ENCODE measurements around the gene IFNL2. TPM values are rescaled to one million over a fixed set of nuclear protein-coding genes. Genes with fewer than 3 reads are reported as not detected.
A peak's percentile ranks its signal among the peaks of the same experiment; 100 is the strongest.
"Not testable (repeated sequence)": the region's sequence is repeated elsewhere in the genome, so short reads cannot be mapped to it uniquely, and the experiment has no call there.

Gene IFNL2
- polyA plus RNA-seq, 1 donor = not detected

DNA sequence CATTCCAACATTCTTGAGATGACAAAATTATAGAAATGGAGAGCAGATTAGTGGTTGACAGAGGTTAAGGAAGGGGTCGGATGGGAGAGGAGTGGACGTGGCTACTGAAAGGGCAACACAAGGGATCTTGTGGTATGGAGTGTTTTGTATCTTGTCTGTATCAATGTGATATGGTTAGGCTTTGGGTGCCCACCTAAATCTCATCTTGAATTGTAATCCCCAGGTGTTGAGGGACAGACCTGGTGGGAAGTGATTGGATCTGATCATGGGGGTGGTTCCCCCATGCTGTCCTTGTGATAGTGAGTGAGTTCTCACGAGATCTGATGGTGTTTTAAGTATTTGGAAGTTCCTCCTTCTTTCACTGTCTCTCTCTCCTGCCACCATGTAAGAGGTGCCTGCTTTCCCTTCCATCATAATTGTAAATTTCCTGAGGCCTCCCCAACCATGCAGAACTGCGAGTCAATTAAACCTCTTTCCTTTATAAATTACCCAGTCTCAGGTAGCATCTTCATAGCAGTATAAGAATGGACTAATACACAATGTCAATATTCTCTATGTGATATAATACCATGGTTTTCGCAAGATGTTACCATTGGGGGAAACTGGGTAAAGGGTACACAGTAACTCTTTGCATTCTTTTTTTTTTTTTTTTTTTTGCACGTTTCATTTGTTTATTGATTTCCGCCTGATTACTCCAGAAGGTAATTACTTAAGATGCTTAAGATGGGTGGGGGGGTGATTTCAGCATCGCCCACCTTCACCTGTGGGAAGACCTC lies 14.6 kb upstream of the IFNL2 start:
- Histone ChIP-seq H3K27ac (ENCODE audit: low read length) (no peak overlapping the region), H3K9me3 (ENCODE audit: control insufficient read depth, low read depth, low read length) (no peaks in the 10 kb centered on the region), H3K27me3 (ENCODE audit: control insufficient read depth, insufficient read depth, low read length) (peaks cover 22% of the 10 kb centered on the region), H3K36me3 (ENCODE audit: control insufficient read depth, insufficient read depth, low read length) (no peaks in the 10 kb centered on the region), H3K4me3 (ENCODE audit: low read length) (no peak overlapping the region), H3K4me1 (ENCODE audit: control insufficient read depth, insufficient read depth, low read length) (peaks cover 7% of the 10 kb centered on the region)
- DNase-seq = no peak
- WGBS (ENCODE audit: insufficient coverage, low lambda C conversion rate) = 92% methylated on average over 2 of the region's 8 CpGs

DNA sequence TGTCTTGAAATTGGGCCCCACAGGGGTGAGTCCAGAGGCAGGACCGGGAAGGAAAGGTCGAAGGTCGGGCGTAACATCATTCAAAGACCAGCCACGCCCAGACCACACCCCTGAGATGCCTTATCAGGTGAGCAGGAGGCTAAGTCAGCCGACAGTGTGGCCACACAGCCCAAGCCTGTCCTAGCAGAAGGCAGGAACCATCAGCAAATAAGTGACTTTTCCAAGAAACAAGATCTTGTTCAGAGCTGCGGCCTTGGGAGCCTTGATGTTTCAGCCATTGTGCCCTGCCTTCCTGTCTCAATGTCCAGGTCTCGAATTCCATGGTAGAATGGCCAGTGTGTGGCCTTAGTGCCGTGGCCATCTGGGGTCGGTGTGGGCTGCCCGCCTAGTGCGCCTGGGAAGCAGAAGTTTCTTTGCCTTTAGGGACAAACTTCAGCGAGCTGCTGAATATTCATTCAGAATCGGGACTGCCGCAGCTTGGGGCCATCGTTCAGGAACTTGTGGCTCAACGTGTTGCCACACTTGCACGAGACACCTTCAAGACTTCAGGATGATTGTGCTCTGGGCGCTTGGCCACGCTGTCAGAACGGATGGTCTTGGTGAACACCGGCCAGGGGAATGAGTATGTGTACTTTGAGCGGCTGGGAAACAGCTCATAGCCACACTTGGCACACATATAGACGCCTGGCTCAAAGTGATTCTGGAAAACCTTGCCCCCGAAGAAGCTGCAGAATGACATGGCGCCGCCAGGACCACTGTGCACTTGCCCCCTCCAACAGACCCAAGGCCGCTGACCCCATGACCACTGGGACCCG lies 13.5 kb upstream of the IFNL2 start:
- H3K27me3 ChIP-seq (ENCODE audit: control insufficient read depth, insufficient read depth, low read length) = peaks cover 10% of the 10 kb centered on the region
- no peaks in the 10 kb centered on the region for H3K36me3 ChIP-seq (ENCODE audit: control insufficient read depth, insufficient read depth, low read length)
- WGBS (ENCODE audit: insufficient coverage, low lambda C conversion rate) = no CpG with 5 or more reads among the region's 29 CpGs
- peak; percentile 28 to 62 for DNase-seq
- peaks cover 9% of the 10 kb centered on the region for H3K4me1 ChIP-seq (ENCODE audit: control insufficient read depth, insufficient read depth, low read length)
- H3K27ac ChIP-seq (ENCODE audit: low read length) = no peak overlapping the region
- no peaks in the 10 kb centered on the region for H3K9me3 ChIP-seq (ENCODE audit: control insufficient read depth, low read depth, low read length)
- no peak overlapping the region for H3K4me3 ChIP-seq (ENCODE audit: low read length)

DNA sequence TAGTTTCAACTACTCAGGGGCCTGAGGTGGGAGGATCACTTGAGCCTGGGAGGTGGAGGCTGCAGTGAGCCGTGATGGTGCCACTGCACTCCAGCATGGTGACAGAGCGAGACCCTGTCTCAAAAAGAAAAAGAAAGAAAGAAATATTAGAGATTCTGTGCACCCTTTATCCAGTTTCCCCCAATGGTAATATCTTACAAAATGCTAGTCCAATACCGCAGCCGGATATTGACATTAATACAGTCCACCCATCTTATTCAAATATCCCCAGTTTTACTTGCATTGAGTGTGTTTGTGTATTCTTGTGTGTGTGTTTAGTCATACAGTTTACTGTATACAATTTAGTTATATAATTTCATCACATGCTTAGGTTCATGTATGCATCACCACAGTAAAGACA lies 11.0 kb upstream of the IFNL2 start:
- H3K27me3 ChIP-seq (ENCODE audit: control insufficient read depth, insufficient read depth, low read length) = peaks cover 19% of the 10 kb centered on the region
- peaks cover 9% of the 10 kb centered on the region for H3K4me1 ChIP-seq (ENCODE audit: control insufficient read depth, insufficient read depth, low read length)
- WGBS (ENCODE audit: insufficient coverage, low lambda C conversion rate) = 100% methylated on average over 1 of the region's 4 CpGs
- DNase-seq = no peak
- H3K9me3 ChIP-seq (ENCODE audit: control insufficient read depth, low read depth, low read length) = no peaks in the 10 kb centered on the region
- H3K27ac ChIP-seq (ENCODE audit: low read length) = no peak overlapping the region
- H3K36me3 ChIP-seq (ENCODE audit: control insufficient read depth, insufficient read depth, low read length) = no peaks in the 10 kb centered on the region
- H3K4me3 ChIP-seq (ENCODE audit: low read length) = no peak overlapping the region

DNA sequence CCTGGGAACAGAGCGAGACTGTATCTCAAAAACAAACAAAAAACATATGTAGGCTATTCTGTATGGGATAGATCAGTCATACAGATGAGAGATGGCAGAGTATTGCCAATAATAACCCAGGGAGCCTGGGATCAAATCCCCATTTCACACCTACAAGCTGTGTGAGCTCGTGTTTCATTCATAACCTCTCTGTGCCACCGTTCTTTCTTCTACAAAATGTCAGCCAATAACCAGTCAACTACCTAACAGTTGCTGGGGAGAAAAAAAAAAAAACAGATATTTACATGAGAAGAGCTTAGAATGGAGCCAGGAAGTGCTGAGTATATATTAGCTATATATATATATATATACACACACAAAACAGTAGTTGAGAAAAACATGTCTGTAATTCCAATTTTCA lies 6.5 kb upstream of the IFNL2 start:
- DNase-seq = no peak
- Histone ChIP-seq H3K27me3 (ENCODE audit: control insufficient read depth, insufficient read depth, low read length) (peaks cover 54% of the 10 kb centered on the region), H3K9me3 (ENCODE audit: control insufficient read depth, low read depth, low read length) (peaks cover 17% of the 10 kb centered on the region), H3K4me1 (ENCODE audit: control insufficient read depth, insufficient read depth, low read length) (peaks cover 6% of the 10 kb centered on the region), H3K36me3 (ENCODE audit: control insufficient read depth, insufficient read depth, low read length) (no peaks in the 10 kb centered on the region), H3K4me3 (ENCODE audit: low read length) (no peak overlapping the region), H3K27ac (ENCODE audit: low read length) (no peak overlapping the region)
- WGBS (ENCODE audit: insufficient coverage, low lambda C conversion rate) = no CpG with 5 or more reads among the region's 3 CpGs

DNA sequence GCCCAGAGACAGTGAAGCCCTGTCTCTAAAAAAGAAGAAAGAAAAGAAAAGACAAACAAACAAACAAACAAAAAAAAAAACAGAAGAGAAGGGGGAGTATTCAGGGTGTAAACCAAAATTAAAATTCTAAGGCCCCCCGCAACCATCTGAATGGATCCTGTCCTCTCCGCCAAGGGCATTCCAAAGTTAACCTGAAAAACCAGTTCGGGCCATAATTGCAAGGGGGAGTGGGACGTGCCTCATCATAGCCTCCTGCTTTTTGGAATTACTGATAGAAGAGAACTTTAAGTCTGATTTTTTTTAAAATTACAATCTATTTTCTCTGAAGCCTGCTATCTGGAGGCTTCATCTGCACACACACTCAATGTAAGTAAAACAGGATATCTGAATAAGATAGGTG lies 5.7 kb upstream of the IFNL2 start:
- WGBS (ENCODE audit: insufficient coverage, low lambda C conversion rate) = 86% methylated on average over 1 of the region's 4 CpGs
- Histone ChIP-seq H3K4me1 (ENCODE audit: control insufficient read depth, insufficient read depth, low read length) (peaks cover 6% of the 10 kb centered on the region), H3K27ac (ENCODE audit: low read length) (no peak overlapping the region), H3K27me3 (ENCODE audit: control insufficient read depth, insufficient read depth, low read length) (peaks cover 54% of the 10 kb centered on the region), H3K9me3 (ENCODE audit: control insufficient read depth, low read depth, low read length) (peaks cover 17% of the 10 kb centered on the region), H3K4me3 (ENCODE audit: low read length) (no peak overlapping the region), H3K36me3 (ENCODE audit: control insufficient read depth, insufficient read depth, low read length) (no peaks in the 10 kb centered on the region)
- no peak for DNase-seq

DNA sequence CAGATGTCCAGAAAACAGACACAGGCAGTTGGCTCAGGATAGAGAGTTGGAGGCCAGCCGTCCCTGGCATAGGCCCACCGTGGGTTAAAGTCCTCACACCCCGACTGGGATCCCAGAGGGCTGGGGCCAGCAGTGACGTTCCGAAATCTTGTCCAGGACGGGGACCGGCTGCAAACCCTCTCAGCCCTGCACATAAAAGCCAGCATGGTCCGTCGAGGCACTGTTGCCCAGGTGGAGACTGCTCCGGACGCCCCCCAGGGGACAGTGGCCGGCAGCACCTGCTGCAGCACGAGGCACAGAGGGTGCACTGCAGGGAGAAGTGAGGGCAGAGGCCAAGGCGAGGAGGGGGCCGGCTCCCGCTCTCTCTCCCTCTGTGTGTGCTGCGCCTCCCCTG lies 4.3 kb upstream of the IFNL2 start:
- Histone ChIP-seq H3K9me3 (ENCODE audit: control insufficient read depth, low read depth, low read length) (peaks cover 17% of the 10 kb centered on the region), H3K27me3 (ENCODE audit: control insufficient read depth, insufficient read depth, low read length) (peaks cover 54% of the 10 kb centered on the region), H3K4me1 (ENCODE audit: control insufficient read depth, insufficient read depth, low read length) (peaks cover 2% of the 10 kb centered on the region), H3K27ac (ENCODE audit: low read length) (no peak overlapping the region), H3K36me3 (ENCODE audit: control insufficient read depth, insufficient read depth, low read length) (no peaks in the 10 kb centered on the region), H3K4me3 (ENCODE audit: low read length) (no peak overlapping the region)
- no CpG with 5 or more reads among the region's 17 CpGs for WGBS (ENCODE audit: insufficient coverage, low lambda C conversion rate)
- no peak for DNase-seq

DNA sequence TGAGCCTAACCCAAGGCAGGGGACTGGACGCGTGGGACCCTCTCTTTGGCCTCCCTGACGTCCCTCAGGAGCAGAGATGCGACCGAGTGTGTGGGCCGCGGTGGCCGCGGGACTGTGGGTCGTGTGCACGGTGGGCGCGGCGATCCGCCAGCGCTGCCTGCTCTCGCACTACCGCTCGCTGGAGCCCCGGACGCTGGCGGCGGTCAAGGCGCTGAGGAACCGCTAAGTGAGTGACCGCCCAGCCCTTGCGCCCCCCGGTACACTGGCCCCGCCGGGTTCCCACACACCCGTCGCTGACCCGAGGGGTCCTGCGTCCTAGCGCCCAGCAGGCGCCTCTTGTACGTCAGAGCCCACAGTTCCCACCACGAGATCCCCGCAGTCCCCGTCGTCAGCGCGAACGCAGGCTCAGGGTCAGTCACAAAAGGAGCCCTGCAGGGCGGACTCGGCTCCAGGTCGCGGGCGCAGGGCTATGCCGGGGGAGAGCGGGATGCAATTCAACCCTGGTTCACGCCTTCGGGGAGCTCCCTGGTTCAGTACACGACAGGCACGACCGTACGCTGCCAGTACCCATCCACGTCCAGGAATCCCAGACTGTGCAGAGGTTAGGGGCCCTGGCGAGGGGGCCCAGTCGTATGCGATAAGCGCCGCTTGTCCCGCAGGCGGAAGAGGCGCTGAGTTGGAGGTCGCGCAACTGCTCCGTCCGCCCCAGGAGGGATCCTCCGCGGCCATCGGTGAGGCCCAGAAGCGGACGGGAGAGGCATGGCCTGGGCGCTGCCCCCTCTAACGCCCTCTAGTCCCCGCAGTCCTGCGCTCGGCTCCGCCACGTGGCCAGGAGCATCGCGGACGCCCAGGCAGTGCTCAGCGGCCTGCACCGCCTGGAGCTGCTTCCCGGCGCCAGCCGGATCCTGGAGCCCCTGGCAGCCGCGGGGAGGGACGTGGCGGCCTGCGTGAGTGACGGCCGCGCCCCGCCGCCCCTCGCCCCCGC lies 3.6 kb upstream of the IFNL2 start:
- DNase-seq = peak in 1 of 2 donors; percentile 43
- no peak overlapping the region for H3K27ac ChIP-seq (ENCODE audit: low read length)
- peaks cover 17% of the 10 kb centered on the region for H3K9me3 ChIP-seq (ENCODE audit: control insufficient read depth, low read depth, low read length)
- H3K4me1 ChIP-seq (ENCODE audit: control insufficient read depth, insufficient read depth, low read length) = peaks cover 2% of the 10 kb centered on the region
- no peaks in the 10 kb centered on the region for H3K36me3 ChIP-seq (ENCODE audit: control insufficient read depth, insufficient read depth, low read length)
- peaks cover 54% of the 10 kb centered on the region for H3K27me3 ChIP-seq (ENCODE audit: control insufficient read depth, insufficient read depth, low read length)
- no peak overlapping the region for H3K4me3 ChIP-seq (ENCODE audit: low read length)
- no CpG with 5 or more reads among the region's 102 CpGs for WGBS (ENCODE audit: insufficient coverage, low lambda C conversion rate)

DNA sequence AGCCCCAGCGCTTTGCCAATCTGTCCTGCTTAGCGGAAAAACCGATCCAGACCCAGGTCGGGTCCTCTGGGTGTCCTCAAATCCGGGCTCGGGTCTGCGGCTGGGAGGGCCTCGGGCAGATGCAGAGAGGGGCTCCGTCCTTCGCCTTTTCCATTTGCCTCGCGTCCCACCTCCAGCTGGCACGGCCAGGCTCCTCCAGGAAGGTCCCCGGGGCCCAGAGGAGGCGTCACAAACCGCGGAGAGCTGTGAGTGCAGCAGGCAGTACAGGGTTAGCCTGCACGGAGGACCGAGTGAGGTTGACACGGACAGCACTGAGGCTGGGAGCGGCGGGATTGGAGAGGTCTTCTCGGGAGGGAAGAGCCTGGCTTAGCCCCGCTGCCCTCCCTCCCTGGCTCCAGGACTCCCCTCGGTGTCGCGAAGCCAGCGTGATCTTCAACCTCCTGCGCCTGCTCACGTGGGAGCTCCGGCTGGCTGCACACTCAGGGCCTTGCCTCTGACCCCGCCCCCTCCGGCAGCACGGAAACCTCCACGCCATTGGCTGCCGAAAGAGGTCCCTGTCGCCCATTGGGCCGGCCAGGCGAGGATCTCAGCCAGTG lies 2.8 kb upstream of the IFNL2 start:
- H3K4me1 ChIP-seq (ENCODE audit: control insufficient read depth, insufficient read depth, low read length) = peaks cover 2% of the 10 kb centered on the region
- H3K9me3 ChIP-seq (ENCODE audit: control insufficient read depth, low read depth, low read length) = peaks cover 17% of the 10 kb centered on the region
- peaks cover 49% of the 10 kb centered on the region for H3K27me3 ChIP-seq (ENCODE audit: control insufficient read depth, insufficient read depth, low read length)
- WGBS (ENCODE audit: insufficient coverage, low lambda C conversion rate) = no CpG with 5 or more reads among the region's 39 CpGs
- no peak overlapping the region for H3K4me3 ChIP-seq (ENCODE audit: low read length)
- H3K27ac ChIP-seq (ENCODE audit: low read length) = no peak overlapping the region
- no peak for DNase-seq
- no peaks in the 10 kb centered on the region for H3K36me3 ChIP-seq (ENCODE audit: control insufficient read depth, insufficient read depth, low read length)

DNA sequence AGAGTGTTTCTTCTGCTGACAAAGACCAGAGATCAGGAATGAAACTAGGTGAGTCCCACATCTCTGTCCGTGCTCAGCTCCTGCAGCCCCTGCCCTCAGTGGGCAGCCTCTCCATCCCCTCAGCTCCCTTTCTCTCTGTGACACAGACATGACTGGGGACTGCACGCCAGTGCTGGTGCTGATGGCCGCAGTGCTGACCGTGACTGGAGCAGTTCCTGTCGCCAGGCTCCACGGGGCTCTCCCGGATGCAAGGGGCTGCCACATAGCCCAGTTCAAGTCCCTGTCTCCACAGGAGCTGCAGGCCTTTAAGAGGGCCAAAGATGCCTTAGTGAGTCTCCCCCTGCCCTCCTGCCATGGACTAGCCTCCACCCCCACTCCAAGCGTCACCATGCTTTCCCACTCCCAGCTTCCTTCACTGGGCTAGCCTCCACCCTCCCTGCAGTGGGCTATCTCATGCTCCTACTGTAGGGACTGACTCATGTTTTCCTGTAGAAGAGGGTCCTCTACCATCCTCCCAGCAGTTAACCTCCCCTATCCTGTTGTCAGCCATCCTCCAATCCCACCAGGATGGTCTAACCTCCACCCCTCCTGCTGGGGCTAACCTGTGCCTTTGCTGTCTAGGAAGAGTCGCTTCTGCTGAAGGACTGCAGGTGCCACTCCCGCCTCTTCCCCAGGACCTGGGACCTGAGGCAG lies 481 bp downstream of the IFNL2 start:
- Histone ChIP-seq H3K9me3 (ENCODE audit: control insufficient read depth, low read depth, low read length) (peaks cover 17% of the 10 kb centered on the region), H3K27me3 (ENCODE audit: control insufficient read depth, insufficient read depth, low read length) (peaks cover 29% of the 10 kb centered on the region)
- H3K27ac ChIP-seq (ENCODE audit: low read length); H3K4me1 ChIP-seq (ENCODE audit: control insufficient read depth, insufficient read depth, low read length); DNase-seq; H3K36me3 ChIP-seq (ENCODE audit: control insufficient read depth, insufficient read depth, low read length); H3K4me3 ChIP-seq (ENCODE audit: low read length): not testable (repeated sequence)
- no CpG with 5 or more reads among the region's 10 CpGs for WGBS (ENCODE audit: insufficient coverage, low lambda C conversion rate)
